AG20443 (cell line): ENCODE measurements around the gene CNTNAP3.
"Not testable (repeated sequence)": the region's sequence is repeated elsewhere in the genome, so short reads cannot be mapped to it uniquely, and the experiment has no call there.

Source experiments
- DNase-seq: peaks from one replicate; pipeline ENCODE4 v3.0.0; 2012; ENCODE audit warnings: low spot score, mixed read lengths

Gene CNTNAP3

GRCh38 chr9:39287980-39288379 is at the start of gene CNTNAP3:
TSS of gene CNTNAP3 (minus strand) at chr9:39288167. CDS start at chr9:39288064, 103 bp downstream.
- DNase-seq = not testable (repeated sequence)

GRCh38 chr9:39279995-39280394 is 8.0 kb downstream of the CNTNAP3 start:
- not testable (repeated sequence) for DNase-seq

GRCh38 chr9:39242513-39242912 is 45.5 kb downstream of the CNTNAP3 start:
- DNase-seq = not testable (repeated sequence)

GRCh38 chr9:39232130-39232991 is 55.6 kb downstream of the CNTNAP3 start:
- not testable (repeated sequence) for DNase-seq

- DNase-seq = not testable (repeated sequence)
Measured at GRCh38 chr9:39215976-39216375, 72.0 kb downstream of the CNTNAP3 start.

- not testable (repeated sequence) for DNase-seq
Measured at GRCh38 chr9:39209773-39210172, 78.2 kb downstream of the CNTNAP3 start.

GRCh38 chr9:39206643-39207042 is 81.3 kb downstream of the CNTNAP3 start:
- DNase-seq = not testable (repeated sequence)

GRCh38 chr9:39205842-39206241 is 82.1 kb downstream of the CNTNAP3 start:
- not testable (repeated sequence) for DNase-seq

GRCh38 chr9:39200412-39200811 is 87.6 kb downstream of the CNTNAP3 start:
- not testable (repeated sequence) for DNase-seq

GRCh38 chr9:39198000-39198709 is 89.8 kb downstream of the CNTNAP3 start:
- not testable (repeated sequence) for DNase-seq

GRCh38 chr9:39171370-39171769 is 116.6 kb downstream of the CNTNAP3 start:
- DNase-seq = not testable (repeated sequence)

GRCh38 chr9:39157714-39158113 is 130.3 kb downstream of the CNTNAP3 start:
- DNase-seq = not testable (repeated sequence)

- not testable (repeated sequence) for DNase-seq
Measured at GRCh38 chr9:39132826-39133552, 155.0 kb downstream of the CNTNAP3 start.

GRCh38 chr9:39121401-39121800 is 166.6 kb downstream of the CNTNAP3 start:
- DNase-seq = not testable (repeated sequence)

- DNase-seq = not testable (repeated sequence)
Measured at GRCh38 chr9:39111746-39112145, 176.2 kb downstream of the CNTNAP3 start.

- no peak for DNase-seq
Measured at GRCh38 chr9:39108145-39108544, 179.8 kb downstream of the CNTNAP3 start.

GRCh38 chr9:39097208-39097607 is 190.8 kb downstream of the CNTNAP3 start:
- not testable (repeated sequence) for DNase-seq

- not testable (repeated sequence) for DNase-seq
Measured at GRCh38 chr9:39085311-39085710, 202.7 kb downstream of the CNTNAP3 start.

- not testable (repeated sequence) for DNase-seq
Measured at GRCh38 chr9:39082574-39082973, 205.4 kb downstream of the CNTNAP3 start.

- DNase-seq = not testable (repeated sequence)
Measured at GRCh38 chr9:39080081-39080480, 207.9 kb downstream of the CNTNAP3 start.

- DNase-seq = not testable (repeated sequence)
Measured at GRCh38 chr9:39078621-39079256, 209.2 kb downstream of the CNTNAP3 start.

- not testable (repeated sequence) for DNase-seq
Measured at GRCh38 chr9:39073537-39073936, 214.4 kb downstream of the CNTNAP3 start.
